ENCODE measurements around the gene ESR1. TPM values are rescaled to one million over a fixed set of nuclear protein-coding genes. Genes with fewer than 3 reads are reported as not detected.

The ESR1 gene
- polyA plus RNA-seq, 1 of the 3 experiments (the other 2 are of a cell fraction) = under 0.01 TPM

DNA sequence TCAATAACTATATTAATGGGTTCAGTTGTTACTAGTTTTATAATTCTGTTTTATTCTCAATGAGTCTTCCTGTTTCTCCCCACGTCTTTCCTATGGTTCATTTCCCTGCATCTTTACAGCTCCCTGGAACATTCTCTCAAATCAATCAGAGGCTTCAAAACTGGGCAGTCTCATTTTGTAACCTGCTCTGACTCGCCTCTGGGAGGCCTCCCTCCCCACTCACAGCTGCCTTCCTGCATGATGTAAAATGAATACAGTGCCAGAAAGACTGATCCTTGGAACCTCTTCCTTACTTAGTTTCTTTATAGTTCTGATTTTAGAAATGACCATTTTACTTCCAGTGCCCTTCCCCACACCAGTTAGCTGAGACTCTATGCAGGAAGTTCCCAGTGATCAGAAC is 103.9 kb downstream of the ESR1 start:
- Histone ChIP-seq H3K79me2 (ENCODE audit: insufficient read depth) (no peaks in the 10 kb centered on the region), H3K27ac (ENCODE audit: low read depth in 2 of 2, low read length in 1 of 2) (no peak overlapping the region), H3K9me3 (no peaks in the 10 kb centered on the region), H3K27me3 (ENCODE audit: insufficient read depth) (no peaks in the 10 kb centered on the region), H3K4me2 (no peak overlapping the region), H3F3A (replicated peaks; ENCODE audit: insufficient read depth) (no peaks in the 10 kb centered on the region), H3K4me1 (ENCODE audit: control insufficient read depth in 1 of 2, insufficient read depth in 2 of 2, low read depth in 1 of 2, low read length in 1 of 2) (no peaks in the 10 kb centered on the region), H3K9ac (no peak overlapping the region), H3K4me3 (ENCODE audit: low read depth in 2 of 2, low read length in 1 of 2) (no peak overlapping the region), H3K36me3 (replicated peaks in 1 of 2; ENCODE audit: control insufficient read depth in 1 of 2, insufficient read depth in 2 of 2, low read length in 1 of 2) (no peaks in the 10 kb centered on the region), H3K9me2 (no peaks in the 10 kb centered on the region), H2AFZ (ENCODE audit: low read depth) (no peak overlapping the region; the same call in 1 of the 2 replicates), H4K20me1 (ENCODE audit: insufficient read depth) (no peaks in the 10 kb centered on the region)
- no peak for DNase-seq
- ChIA-PET CTCF (no interaction called here), POLR2A (no interaction called here)
- TF ChIP-seq CHD2 (IDR thresholded peaks at IDR 0.05; ENCODE audit: low read length, partially characterized antibody) (no peak), NRF1 (IDR thresholded peaks at IDR 0.05; ENCODE audit: low read depth, low read length) (no peak), GABPA (IDR thresholded peaks at IDR 0.05; ENCODE audit: low read depth) (no peak), FOXJ3 (CRISPR knock-in tag; IDR thresholded peaks at IDR 0.05) (no peak)
- TF ChIP-seq, protein P1, sequence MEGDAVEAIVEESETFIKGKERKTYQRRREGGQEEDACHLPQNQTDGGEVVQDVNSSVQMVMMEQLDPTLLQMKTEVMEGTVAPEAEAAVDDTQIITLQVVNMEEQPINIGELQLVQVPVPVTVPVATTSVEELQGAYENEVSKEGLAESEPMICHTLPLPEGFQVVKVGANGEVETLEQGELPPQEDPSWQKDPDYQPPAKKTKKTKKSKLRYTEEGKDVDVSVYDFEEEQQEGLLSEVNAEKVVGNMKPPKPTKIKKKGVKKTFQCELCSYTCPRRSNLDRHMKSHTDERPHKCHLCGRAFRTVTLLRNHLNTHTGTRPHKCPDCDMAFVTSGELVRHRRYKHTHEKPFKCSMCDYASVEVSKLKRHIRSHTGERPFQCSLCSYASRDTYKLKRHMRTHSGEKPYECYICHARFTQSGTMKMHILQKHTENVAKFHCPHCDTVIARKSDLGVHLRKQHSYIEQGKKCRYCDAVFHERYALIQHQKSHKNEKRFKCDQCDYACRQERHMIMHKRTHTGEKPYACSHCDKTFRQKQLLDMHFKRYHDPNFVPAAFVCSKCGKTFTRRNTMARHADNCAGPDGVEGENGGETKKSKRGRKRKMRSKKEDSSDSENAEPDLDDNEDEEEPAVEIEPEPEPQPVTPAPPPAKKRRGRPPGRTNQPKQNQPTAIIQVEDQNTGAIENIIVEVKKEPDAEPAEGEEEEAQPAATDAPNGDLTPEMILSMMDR (IDR thresholded peaks at IDR 0.05) = no peak
- 4% methylated on average over 2 of the region's 2 CpGs for WGBS (ENCODE audit: low lambda C conversion rate)

DNA sequence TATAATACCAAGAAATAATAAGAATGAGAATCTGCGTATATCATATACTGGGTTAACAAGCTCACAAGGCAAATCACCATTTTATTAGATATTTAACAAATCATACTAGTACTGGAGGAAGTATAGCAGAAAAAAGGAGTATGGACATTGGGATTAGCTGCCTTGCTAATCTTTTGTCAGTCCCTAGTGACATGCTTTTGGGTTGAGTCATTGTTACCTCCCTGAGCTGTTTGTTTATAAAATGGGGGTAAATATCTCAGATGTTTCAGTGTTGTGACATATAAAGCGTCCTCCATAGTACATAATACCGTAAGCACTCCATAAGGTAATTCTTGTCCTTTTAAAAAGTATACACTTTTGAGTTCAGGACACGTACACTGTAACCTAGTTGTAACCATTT is 107.0 kb downstream of the ESR1 start:
- H3K36me3 ChIP-seq (replicated peaks in 1 of 2; ENCODE audit: control insufficient read depth in 1 of 2, insufficient read depth in 2 of 2, low read length in 1 of 2) = no peaks in the 10 kb centered on the region
- no peak overlapping the region for H2AFZ ChIP-seq (ENCODE audit: low read depth)
- WGBS (ENCODE audit: low lambda C conversion rate) = 33% methylated on average over 4 of the region's 4 CpGs
- no peaks in the 10 kb centered on the region for H3K9me2 ChIP-seq
- H3K9me3 ChIP-seq = no peaks in the 10 kb centered on the region
- H3K27ac ChIP-seq (ENCODE audit: low read depth in 2 of 2, low read length in 1 of 2) = no peak overlapping the region
- no peaks in the 10 kb centered on the region for H3K27me3 ChIP-seq (ENCODE audit: insufficient read depth)
- no peaks in the 10 kb centered on the region for H3K79me2 ChIP-seq (ENCODE audit: insufficient read depth)
- POLR2A ChIA-PET = no interaction called here
- DNase-seq = no peak
- H4K20me1 ChIP-seq (ENCODE audit: insufficient read depth) = no peaks in the 10 kb centered on the region
- TF ChIP-seq NRF1 (IDR thresholded peaks at IDR 0.05; ENCODE audit: low read depth, low read length) = no peak
- no peak for TF ChIP-seq RAD21 (IDR thresholded peaks at IDR 0.05; ENCODE audit: low read length)
- TF ChIP-seq RXRA (IDR thresholded peaks at IDR 0.05; ENCODE audit: borderline replicate concordance, low read depth) = no peak
- TF ChIP-seq TCF12 (IDR thresholded peaks at IDR 0.05) = no peak
- H3K4me2 ChIP-seq = no peak overlapping the region
- no peak overlapping the region for H3K4me3 ChIP-seq (ENCODE audit: low read depth in 2 of 2, low read length in 1 of 2)
- no peaks in the 10 kb centered on the region for H3F3A ChIP-seq (replicated peaks; ENCODE audit: insufficient read depth)
- no peaks in the 10 kb centered on the region for H3K4me1 ChIP-seq (ENCODE audit: control insufficient read depth in 1 of 2, insufficient read depth in 2 of 2, low read depth in 1 of 2, low read length in 1 of 2)
- H3K9ac ChIP-seq = no peak overlapping the region
- CTCF ChIA-PET = no interaction called here

DNA sequence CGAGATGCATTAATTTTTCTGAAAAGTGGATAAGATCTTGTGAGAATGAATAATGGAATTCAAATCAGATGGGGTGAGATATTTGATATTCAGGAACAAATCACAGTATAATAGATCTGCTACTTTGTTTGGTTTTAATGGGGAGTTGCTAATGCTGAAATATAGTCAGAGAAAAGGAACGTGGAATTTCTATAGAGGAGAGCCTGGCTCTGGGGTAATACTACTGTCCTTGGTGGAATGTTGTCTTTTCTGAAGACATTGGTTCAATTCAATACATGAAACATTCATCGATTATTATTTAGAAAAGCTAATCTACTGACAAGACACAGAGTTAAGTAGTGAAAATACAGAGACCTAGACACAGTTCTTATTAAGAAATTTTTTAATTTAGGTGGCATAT is 108.6 kb downstream of the ESR1 start:
- H3K4me3 ChIP-seq (ENCODE audit: low read depth in 2 of 2, low read length in 1 of 2) = no peak overlapping the region
- no peak overlapping the region for H2AFZ ChIP-seq (ENCODE audit: low read depth)
- H3K27me3 ChIP-seq (ENCODE audit: insufficient read depth) = no peaks in the 10 kb centered on the region
- H3K9ac ChIP-seq = no peak overlapping the region
- ChIA-PET CTCF (no interaction called here), POLR2A (no interaction called here)
- no peaks in the 10 kb centered on the region for H3K9me3 ChIP-seq
- TF ChIP-seq, protein P2, sequence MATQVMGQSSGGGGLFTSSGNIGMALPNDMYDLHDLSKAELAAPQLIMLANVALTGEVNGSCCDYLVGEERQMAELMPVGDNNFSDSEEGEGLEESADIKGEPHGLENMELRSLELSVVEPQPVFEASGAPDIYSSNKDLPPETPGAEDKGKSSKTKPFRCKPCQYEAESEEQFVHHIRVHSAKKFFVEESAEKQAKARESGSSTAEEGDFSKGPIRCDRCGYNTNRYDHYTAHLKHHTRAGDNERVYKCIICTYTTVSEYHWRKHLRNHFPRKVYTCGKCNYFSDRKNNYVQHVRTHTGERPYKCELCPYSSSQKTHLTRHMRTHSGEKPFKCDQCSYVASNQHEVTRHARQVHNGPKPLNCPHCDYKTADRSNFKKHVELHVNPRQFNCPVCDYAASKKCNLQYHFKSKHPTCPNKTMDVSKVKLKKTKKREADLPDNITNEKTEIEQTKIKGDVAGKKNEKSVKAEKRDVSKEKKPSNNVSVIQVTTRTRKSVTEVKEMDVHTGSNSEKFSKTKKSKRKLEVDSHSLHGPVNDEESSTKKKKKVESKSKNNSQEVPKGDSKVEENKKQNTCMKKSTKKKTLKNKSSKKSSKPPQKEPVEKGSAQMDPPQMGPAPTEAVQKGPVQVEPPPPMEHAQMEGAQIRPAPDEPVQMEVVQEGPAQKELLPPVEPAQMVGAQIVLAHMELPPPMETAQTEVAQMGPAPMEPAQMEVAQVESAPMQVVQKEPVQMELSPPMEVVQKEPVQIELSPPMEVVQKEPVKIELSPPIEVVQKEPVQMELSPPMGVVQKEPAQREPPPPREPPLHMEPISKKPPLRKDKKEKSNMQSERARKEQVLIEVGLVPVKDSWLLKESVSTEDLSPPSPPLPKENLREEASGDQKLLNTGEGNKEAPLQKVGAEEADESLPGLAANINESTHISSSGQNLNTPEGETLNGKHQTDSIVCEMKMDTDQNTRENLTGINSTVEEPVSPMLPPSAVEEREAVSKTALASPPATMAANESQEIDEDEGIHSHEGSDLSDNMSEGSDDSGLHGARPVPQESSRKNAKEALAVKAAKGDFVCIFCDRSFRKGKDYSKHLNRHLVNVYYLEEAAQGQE (IDR thresholded peaks at IDR 0.05; ENCODE audit: low read depth, low read length) = no peak
- no peak for TF ChIP-seq RFX5 (IDR thresholded peaks at IDR 0.05; ENCODE audit: low read length)
- TF ChIP-seq JUND (IDR thresholded peaks at IDR 0.05) = no peak
- no peak for TF ChIP-seq FOSL2 (IDR thresholded peaks at IDR 0.05; ENCODE audit: borderline replicate concordance, low read depth)
- TF ChIP-seq RXRA (IDR thresholded peaks at IDR 0.05; ENCODE audit: borderline replicate concordance, low read depth) = no peak
- no peak for TF ChIP-seq EZH2phosphoT487 (IDR thresholded peaks at IDR 0.05; ENCODE audit: borderline replicate concordance, low read depth)
- TF ChIP-seq FOXJ3 (CRISPR knock-in tag; IDR thresholded peaks at IDR 0.05) = no peak
- TF ChIP-seq, protein P1 (IDR thresholded peaks at IDR 0.05) = no peak
- no peaks in the 10 kb centered on the region for H3K36me3 ChIP-seq (replicated peaks in 1 of 2; ENCODE audit: control insufficient read depth in 1 of 2, insufficient read depth in 2 of 2, low read length in 1 of 2)
- no peaks in the 10 kb centered on the region for H3K4me1 ChIP-seq (ENCODE audit: control insufficient read depth in 1 of 2, insufficient read depth in 2 of 2, low read depth in 1 of 2, low read length in 1 of 2)
- no peaks in the 10 kb centered on the region for H3K79me2 ChIP-seq (ENCODE audit: insufficient read depth)
- 17% methylated on average over 3 of the region's 3 CpGs for WGBS (ENCODE audit: low lambda C conversion rate)
- H4K20me1 ChIP-seq (ENCODE audit: insufficient read depth) = no peaks in the 10 kb centered on the region
- no peak overlapping the region for H3K27ac ChIP-seq (ENCODE audit: low read depth in 2 of 2, low read length in 1 of 2)
- no peak overlapping the region for H3K4me2 ChIP-seq
- H3F3A ChIP-seq (replicated peaks; ENCODE audit: insufficient read depth) = no peaks in the 10 kb centered on the region
- DNase-seq = no peak
- no peaks in the 10 kb centered on the region for H3K9me2 ChIP-seq

All from SK-N-SH (cell line).